HG02870 (cell line): ENCODE measurements around the gene RAB10.
"Not testable (repeated sequence)": the region's sequence is repeated elsewhere in the genome, so short reads cannot be mapped to it uniquely, and the experiment has no call there.

Experiments used
- ATAC-seq: cut with Tn5 transposase; IDR thresholded peaks from one replicate; pipeline ENCODE4 v1.9.1; 2021; ENCODE audit warnings: mild to moderate bottlenecking, moderate library complexity; ENCODE audit not compliant: unreplicated experiment

RAB10 gene

DNA sequence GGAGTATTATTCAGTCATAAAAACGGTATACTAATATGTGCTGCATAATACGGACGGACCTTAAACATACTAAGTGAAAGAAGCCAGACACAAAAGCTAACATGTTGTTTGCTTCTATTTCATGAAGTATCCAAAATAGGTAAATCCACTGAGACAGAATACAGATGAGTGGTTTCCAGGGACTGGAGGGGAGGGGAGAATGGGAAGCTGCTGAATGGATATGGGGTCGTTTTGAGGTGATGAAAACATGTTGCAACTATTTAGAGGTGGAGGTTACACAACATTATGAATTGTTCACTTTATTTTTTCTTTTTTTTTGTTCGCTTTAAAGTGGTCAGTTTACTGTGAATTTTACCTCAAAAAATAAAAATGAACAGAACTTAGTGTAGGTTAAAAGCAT is 52.9 kb downstream of the RAB10 start:
- ATAC-seq, result no peak

DNA sequence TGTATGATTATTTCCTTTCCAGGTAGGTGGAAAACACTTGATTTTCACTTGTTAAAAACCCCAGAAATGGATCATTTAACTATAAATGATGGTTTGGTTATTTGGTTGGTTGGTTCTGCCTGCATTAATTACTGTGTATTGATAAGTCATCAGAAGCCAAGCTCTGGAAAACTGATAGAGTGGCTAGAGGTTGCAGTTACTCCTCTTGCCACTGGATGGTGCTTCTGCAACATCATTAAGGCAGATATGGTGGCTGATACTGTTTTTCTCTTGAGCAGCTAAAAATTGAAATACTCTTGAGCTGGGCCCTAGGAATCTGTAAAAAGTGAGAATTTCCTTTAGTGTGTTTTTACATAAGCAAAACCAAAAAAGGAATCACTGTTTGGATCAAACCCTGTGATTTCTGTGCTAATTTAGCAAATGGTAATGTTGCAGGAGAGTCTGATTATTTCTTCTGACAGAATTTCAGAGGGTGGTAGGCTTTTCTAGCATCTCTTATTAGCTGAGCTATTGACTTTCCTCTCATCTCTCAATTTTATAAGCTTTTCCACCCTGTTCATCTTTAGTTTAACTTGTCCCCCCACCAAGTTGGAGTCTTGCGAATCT is 54.3 kb downstream of the RAB10 start:
- ATAC-seq, result no peak

DNA sequence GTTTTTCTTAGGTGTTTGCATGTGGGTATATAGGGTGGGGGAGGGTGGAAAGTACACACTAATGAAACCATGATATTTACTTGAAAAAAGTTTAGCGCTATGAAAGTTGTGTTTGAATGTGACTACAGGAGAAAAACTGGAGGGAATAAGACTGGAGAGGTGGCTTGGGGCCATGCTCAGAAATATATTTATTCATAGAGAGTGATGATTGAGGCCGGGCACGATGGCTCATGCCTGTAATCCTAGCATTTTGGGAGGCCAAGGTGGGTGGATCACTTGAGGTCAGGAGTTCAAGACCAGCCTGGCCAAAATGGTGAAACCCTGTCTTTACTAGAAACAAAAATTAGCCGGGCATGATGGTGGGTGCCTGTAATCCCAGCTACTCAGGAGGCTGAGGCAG is 55.0 kb downstream of the RAB10 start:
- ATAC-seq, result not testable (repeated sequence)

DNA sequence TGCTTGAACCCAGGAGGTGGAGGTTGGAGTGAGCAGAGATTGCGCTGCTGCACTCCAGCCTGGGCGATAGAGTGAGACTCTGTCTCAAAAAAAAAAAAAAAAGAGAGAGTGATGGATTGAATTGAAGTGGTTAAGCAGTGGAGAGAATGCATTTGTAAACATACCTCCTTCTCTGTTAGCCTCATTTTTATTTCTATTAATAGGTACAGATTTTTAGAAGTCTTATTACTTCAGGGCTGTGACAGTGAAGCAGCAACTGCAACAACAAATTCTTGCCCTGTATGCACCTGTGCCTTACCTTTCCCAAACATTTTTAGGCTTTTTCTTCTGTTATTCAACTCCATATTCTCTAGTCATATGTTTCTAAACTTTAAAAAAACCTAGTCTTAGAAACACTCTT is 55.5 kb downstream of the RAB10 start:
- ATAC-seq, result no peak

DNA sequence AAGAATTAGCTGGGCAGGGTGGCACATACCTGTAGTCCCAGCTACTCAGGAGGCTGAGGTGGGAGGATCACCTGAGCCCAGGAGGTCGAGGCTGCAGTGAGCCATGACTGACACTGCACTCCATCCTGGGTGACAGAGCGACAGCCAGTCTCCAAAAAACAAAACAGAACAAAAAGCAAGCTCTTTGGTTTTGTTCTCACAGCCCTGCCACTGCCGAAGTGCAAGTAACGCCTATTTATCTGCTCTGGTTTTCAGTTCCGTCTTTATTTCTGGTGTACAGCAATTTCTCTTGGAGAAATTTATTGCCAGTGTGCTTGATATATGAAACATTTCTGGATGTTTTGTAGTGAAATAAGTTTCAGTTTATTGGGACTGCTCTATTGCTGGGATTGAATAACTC is 61.9 kb downstream of the RAB10 start:
- no peak for ATAC-seq

DNA sequence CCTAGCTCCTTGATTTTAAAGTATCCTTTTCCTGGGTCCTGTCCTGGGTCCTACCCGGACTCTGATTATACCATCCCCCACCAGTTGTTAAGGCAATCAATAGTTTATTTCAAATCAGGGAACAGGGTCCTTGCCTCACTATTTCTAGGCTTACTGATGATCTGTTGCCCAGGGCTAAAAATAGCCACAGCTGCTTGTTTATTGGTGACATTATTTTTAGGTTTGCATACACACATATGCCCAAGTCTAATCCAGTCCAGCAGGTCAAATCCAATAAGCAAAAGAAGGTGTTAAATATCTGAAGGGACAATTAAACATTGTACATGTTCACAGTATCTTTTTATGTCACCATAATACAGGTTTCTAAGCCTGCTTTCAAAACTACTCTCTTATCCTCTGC is 66.0 kb downstream of the RAB10 start:
- ATAC-seq, result no peak

DNA sequence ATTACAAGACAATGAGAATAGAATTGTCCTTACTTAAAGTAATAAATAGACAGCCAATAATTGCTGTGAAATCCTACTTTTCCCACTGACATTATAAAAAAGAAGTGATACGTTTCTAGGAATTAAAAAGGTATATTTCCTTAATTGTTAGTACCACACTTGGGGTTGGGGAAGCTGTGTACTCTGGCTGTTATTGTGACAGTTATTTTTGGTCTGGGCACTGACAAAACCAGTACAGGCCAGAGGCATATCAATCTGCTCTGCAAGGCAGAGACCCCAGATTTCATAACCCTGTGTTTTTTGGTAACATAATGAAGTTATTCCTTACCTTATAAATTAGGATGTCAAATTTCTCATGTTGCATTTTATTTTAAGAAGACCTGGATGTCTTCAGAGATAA is 66.5 kb downstream of the RAB10 start:
- ATAC-seq, result no peak

DNA sequence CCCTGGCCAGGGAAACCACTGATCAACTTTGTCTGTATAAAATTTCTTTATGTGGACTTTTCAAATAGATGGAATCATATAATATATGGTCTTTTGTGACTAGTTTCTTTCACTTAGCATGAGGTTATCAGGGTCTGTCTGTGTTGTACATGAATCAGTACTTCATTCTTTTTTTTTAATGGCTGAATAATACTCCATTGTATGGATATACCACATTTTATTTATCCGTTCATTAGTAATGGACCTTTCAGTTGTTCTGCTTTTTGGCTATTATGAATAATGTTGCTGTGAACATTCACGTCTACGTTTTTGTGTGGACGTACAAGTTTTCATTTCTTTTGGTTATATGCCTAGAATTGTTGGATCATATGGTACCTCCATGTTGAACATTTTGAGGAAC is 69.9 kb downstream of the RAB10 start:
- ATAC-seq, result no peak

DNA sequence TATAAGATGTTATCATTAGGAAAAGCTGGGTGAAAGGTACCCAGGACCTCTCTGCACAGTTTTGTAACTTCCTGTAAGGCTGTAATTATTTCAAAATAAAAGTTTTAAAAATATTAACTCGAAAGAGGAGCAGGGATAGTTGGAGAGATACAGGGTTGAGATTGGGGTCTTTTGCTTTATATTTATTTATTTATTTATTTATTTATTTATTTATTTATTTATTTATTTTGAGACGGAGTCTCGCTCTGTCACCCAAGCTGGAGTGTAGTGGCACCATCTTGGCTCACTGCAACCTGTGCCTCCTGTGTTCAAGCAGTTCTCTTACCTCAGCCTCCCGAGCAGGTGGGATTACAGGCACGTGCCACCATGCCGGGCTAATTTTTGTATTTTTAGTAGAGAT is 74.8 kb downstream of the RAB10 start:
- not testable (repeated sequence) for ATAC-seq

DNA sequence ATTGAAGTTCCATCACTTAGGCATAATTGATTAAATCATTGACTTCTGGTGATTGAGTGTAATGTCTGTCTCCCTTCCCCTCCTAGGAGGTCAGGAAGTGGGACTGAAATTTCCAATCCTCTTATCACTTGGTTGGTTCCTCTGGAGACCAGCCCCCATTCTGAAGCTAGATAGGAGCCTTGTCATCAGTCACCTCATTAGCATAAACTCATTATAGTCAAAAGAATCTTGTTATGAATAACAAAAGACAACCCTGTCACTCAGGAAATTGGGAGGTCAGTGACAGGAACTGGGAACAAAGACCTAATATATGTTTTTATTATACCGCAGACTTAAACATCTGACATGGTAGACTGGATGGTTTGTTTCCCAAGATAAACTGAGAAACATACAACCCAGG is 78.3 kb downstream of the RAB10 start:
- ATAC-seq, result no peak

DNA sequence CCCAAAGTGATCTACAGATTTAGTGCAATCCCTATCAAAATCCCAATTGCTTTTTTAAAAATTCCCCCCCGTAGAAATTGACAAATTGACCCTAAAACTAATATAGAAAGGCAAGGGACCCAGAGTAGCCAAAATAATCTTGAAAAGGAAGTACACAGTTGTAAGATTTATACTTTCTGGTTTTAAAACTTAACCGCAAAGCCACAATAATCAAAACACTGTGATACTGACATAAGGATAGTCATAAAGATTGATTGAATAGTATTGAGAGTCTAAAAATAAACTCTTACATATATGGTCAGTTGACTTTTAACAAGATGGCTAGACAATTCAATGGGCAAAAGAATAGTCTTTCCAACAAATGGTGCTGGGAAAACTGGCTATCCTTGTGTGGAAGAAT is 80.3 kb downstream of the RAB10 start:
- no peak for ATAC-seq

DNA sequence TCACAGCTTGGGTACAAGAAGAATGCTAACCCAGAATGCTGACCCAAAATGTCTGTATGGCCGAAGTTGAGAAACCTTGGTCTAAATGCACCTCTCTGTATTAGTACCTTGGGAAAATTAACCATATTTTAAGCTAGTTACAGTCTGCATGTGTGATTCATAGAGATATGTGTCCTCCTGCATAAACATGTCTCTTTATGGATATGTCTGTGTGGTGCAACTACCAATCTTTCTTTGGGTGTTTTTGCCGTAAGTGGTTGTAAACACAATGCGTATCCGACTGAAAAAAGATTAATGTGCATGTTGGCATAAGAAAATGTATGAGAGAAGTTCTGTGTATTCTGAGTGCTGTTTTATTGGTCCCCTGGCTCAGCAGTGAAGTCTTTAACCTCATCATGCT is 84.8 kb downstream of the RAB10 start:
- ATAC-seq, result no peak

DNA sequence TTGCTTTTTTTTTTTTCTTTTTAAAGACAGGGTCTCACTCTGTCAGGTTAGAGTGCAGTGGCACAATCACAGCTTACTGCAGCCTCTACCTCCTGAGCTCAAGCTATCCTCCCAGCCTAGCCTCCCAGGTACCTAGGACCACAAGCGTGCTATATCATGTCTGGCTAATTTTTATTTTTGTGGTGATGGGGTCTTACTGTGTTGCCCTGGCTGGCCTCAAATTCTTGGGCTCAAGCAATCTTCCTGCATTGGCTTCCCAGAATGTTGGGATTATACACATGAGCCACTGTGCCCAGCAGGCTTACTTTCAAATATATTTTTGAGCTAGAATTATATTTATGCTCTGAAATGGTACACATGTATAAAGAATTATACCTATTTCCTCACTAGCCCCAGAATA is 85.6 kb downstream of the RAB10 start:
- ATAC-seq, result no peak

DNA sequence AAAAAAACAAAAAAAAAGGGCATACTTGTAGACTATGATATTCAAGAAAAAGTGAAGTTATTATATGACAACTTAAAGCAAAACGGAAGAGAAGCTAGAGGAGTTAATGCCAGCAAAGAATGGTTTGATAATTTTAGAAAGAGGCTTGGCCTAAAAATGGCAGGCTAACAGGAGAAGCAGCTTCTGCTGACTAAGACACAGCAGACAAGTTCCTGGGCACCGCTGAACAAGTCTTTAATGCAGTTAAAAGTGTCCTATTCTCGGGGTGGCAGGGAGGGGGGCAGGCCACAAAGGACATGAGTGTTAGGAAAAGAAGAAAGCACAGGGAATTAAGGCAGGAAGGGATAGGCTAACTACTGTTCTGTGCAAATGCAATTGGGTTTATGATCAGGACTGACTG is 88.7 kb downstream of the RAB10 start:
- no peak for ATAC-seq

DNA sequence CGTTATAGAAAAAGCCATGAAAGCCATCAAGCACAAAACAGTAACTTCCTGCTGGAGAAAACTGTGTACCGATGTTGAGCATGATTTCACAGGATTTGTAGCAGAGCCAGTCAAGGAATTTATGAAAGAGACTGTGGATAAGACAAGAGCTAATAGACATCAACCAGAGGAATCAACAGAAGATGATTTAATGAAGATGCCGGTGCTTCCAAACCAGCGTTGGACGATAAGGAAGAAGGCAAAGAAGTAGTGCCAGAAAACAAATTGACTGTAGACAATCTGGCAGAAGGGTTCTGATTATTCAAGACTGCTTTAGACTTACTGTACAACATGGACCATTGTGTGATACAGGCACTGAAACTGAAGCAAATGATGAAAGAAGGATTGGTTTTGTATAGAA is 89.5 kb downstream of the RAB10 start:
- no peak for ATAC-seq

DNA sequence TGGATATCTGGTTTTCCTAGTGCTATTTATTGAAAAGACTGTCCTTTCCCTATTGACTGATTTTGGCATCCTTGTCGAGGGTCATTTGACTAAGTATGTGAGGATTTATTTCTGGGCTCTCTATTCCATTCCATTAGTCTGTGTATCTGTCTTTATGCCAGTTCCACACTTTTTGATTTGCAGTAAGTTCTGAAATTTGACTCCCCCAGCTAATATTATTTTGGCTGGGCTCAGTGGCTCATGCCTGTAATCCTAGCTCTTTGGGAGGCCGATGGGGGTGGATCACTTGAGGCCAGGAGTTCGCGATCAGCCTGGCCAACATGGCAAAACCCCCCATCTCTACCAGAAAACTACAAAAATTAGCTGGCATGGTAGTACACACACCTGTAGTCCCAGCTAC is 92.2 kb downstream of the RAB10 start:
- ATAC-seq, result no peak

DNA sequence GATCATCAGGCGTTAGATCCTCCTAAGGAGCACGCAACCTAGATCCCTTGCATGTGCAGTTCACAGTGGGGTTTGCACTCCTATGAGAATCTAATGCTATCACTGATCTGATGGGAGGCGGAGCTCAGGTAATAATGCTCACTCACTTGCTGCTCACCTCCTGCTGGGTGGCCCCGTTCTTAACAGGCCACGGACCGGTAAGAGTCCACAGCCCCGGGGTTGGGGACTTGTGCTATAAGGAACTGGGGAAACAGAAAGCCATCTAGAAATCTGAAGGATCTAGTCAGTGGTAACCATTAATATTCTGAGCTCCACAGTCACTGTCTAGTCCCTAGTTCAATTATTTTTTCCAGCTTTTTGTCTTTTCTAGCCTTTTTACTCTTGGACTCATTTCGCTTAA is 94.3 kb downstream of the RAB10 start:
- ATAC-seq, result no peak

DNA sequence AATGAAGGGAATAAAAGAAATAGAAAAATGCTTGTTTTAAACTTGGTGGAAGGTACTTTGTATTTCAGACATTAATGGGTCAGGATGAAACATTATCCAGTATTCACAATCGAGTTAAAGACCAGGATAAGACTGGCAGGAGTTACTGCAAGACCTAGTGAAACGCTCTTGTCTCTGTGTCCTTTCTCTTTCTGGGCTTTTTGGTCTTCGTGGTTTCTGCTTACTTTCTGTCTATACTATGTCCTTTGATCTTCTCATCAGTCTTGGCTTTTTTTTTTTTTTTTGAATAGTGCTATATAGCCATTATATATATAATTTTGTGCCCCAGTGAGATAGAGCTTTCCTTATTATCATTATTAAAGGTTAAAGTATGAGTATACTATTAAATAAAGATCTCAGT is 96.9 kb downstream of the RAB10 start:
- ATAC-seq, result no peak

DNA sequence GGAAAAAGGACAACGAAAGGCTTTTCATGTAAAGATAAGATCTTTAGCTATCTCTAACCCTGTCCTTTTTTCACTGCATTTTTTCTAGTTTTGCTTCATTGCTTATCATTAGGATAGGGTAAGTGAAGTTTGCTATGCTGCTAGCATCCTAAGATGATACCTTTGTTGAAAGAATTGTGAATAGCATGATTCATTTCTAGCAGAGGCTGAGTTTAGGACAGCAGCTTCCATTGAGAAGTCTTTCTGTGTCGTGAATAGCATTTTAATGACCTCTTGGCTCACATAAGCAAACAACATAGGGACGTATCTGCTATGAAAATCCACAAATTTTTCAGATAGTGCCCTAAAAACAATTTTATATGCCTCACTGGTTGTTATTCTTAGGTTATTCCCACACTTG is 102.6 kb downstream of the RAB10 start:
- no peak for ATAC-seq

DNA sequence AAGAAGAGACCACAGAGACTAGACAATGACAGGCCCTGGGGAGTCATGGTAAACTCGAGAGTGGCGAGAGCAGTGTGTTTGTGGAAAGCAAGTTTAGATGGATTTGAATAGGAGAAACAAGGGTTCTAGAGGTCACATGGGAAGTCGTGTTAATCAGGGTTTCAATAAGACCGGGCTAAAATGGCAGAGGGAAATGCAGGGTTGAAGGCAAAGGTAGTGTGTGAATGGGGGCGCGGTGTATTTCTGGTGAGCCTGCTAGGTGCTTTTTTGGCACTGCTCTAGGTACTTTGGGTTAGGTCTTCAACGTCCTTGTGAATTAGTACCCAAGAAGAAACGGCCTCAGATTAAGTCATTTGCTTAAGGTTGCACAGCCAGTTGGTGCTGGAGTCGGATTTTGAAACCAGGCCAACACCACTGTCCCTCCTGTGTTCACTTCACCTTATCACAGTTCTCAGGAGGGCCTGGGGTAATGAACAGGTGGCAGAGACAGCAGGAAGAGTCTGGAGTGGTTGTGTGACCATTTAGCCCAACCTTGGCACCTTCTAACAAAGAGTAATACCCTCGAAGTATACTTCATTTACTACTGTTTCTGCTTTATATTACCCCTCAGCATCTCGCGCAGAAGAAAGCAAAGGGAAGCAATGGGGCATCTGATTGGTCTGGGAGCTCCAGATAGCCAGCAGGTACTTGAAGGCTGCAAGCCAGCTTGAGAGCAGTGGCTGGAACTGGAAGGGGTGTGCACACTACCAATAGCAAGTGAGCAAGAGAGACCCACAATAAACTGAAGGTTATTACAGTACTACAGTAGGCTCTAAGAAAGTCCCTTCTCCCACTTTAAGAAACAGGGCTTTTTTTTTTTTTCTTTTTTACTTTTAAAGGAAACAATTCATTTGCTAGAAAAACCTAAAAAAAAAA is 105.6 kb downstream of the RAB10 start:
- ATAC-seq, result no peak

DNA sequence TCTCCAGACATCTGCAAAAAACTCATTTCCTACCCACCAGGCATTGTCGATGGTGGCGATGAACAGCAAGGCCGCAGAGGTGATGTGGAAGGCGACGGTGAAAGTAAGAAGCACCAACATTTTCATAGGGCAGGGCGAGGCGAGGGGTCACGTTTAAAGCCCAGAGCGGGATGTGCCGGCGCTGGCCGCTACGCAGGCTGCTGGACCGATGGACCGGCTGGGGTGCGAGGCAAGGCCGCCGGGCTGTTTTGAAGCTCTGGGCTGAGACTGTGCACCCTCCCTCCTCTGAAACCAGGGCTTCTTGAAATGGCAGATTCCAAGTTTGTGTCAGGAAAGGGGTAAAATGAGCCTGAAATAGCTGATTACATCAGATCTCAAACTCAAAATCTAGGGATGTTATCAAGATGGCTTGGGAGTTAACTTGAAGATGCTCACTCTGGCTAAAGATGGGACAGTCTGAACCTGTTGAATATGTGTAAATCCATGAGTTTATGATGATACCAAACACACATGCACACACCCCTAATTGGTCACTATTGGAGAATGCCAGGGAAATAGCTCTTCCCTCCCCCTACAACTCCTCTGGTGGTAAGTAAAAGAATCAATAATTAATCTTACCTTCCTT is 107.4 kb downstream of the RAB10 start:
- ATAC-seq, result no peak

DNA sequence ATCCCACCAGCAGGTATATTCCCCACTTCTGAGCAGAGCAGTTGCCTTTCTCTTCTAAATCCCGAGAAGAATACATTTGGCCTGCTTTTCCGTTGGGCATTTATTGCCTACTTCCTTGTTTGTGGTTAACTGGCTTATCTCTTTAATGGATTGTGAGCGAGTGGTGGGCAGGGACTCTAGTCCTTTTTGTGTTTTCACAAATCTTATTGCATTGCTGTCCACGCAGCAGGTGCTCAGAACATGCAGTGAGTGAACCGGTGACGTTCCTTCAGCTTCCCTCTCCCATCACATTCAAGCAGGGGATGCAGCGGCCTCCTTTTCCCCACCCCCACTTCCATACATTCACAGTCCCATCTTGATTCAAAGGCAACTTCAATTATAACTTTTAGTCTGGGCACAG is 110.1 kb downstream of the RAB10 start:
- ATAC-seq, result no peak
